ENCODE results near the gene LRRC66. TPM values are rescaled to one million over a fixed set of nuclear protein-coding genes. Genes with fewer than 3 reads are reported as not detected.

Gene LRRC66
- total RNA-seq, 1 donor from 2014 or later: 1.1 TPM

GRCh38 chr4:52012651-52013050, 7.5 kb downstream of the LRRC66 start:
- TF ChIP-seq CTCF (conservative IDR thresholded peaks at IDR 0.05): no peak
- Mint-ChIP-seq H3K27ac (no peak overlapping the region), H3K36me3 (peaks cover 9% of the 10 kb centered on the region), H3K4me1 (ENCODE audit: unreplicated experiment) (no peaks in the 10 kb centered on the region), H3K4me3 (no peak overlapping the region), H3K27me3 (no peaks in the 10 kb centered on the region), H3K9me3 (no peaks in the 10 kb centered on the region)
- no peak for DNase-seq (ENCODE audit: extremely low spot score, unreplicated experiment)

GRCh38 chr4:52010986-52011385, 9.2 kb downstream of the LRRC66 start:
- DNase-seq (ENCODE audit: extremely low spot score, unreplicated experiment): no peak
- no peaks in the 10 kb centered on the region for H3K9me3 Mint-ChIP-seq
- H3K36me3 Mint-ChIP-seq: peaks cover 9% of the 10 kb centered on the region
- no peak overlapping the region for H3K27ac Mint-ChIP-seq
- no peaks in the 10 kb centered on the region for H3K4me1 Mint-ChIP-seq (ENCODE audit: unreplicated experiment)
- H3K4me3 Mint-ChIP-seq: no peak overlapping the region
- H3K27me3 Mint-ChIP-seq: no peaks in the 10 kb centered on the region
- no peak for TF ChIP-seq CTCF (conservative IDR thresholded peaks at IDR 0.05)

GRCh38 chr4:52006887-52007286, 13.3 kb downstream of the LRRC66 start:
- Mint-ChIP-seq H3K9me3 (no peaks in the 10 kb centered on the region), H3K36me3 (peaks cover 5% of the 10 kb centered on the region), H3K4me1 (ENCODE audit: unreplicated experiment) (no peaks in the 10 kb centered on the region), H3K27ac (no peak overlapping the region), H3K27me3 (no peaks in the 10 kb centered on the region), H3K4me3 (no peak overlapping the region)
- no peak for DNase-seq (ENCODE audit: extremely low spot score, unreplicated experiment)
- TF ChIP-seq CTCF (conservative IDR thresholded peaks at IDR 0.05): no peak

GRCh38 chr4:52005604-52006273, 14.4 kb downstream of the LRRC66 start:
- Mint-ChIP-seq H3K4me3 (no peak overlapping the region), H3K27me3 (no peaks in the 10 kb centered on the region), H3K4me1 (ENCODE audit: unreplicated experiment) (no peaks in the 10 kb centered on the region), H3K9me3 (no peaks in the 10 kb centered on the region), H3K27ac (no peak overlapping the region), H3K36me3 (no peaks in the 10 kb centered on the region)
- no peak for DNase-seq (ENCODE audit: extremely low spot score, unreplicated experiment)
- no peak for TF ChIP-seq CTCF (conservative IDR thresholded peaks at IDR 0.05)

GRCh38 chr4:52004414-52004813, 15.7 kb downstream of the LRRC66 start:
- no peaks in the 10 kb centered on the region for H3K27me3 Mint-ChIP-seq
- H3K36me3 Mint-ChIP-seq: no peaks in the 10 kb centered on the region
- no peaks in the 10 kb centered on the region for H3K9me3 Mint-ChIP-seq
- no peak overlapping the region for H3K4me3 Mint-ChIP-seq
- no peak for TF ChIP-seq CTCF (conservative IDR thresholded peaks at IDR 0.05)
- DNase-seq (ENCODE audit: extremely low spot score, unreplicated experiment): no peak
- no peak overlapping the region for H3K27ac Mint-ChIP-seq
- H3K4me1 Mint-ChIP-seq (ENCODE audit: unreplicated experiment): no peaks in the 10 kb centered on the region

GRCh38 chr4:52001616-52002015, 18.5 kb downstream of the LRRC66 start:
- TF ChIP-seq CTCF (conservative IDR thresholded peaks at IDR 0.05): no peak
- Mint-ChIP-seq H3K36me3 (no peaks in the 10 kb centered on the region), H3K4me1 (ENCODE audit: unreplicated experiment) (no peaks in the 10 kb centered on the region), H3K4me3 (no peak overlapping the region), H3K27me3 (no peaks in the 10 kb centered on the region), H3K27ac (no peak overlapping the region), H3K9me3 (no peaks in the 10 kb centered on the region)
- no peak for DNase-seq (ENCODE audit: extremely low spot score, unreplicated experiment)

All from type B pancreatic cell (in vitro differentiated cells).